SU-DHL-6 (cell line): ENCODE measurements around the gene UACA.
"Not testable (repeated sequence)": the region's sequence is repeated elsewhere in the genome, so short reads cannot be mapped to it uniquely, and the experiment has no call there.

ENCODE experiments used
- H2AFZ ChIP-seq: fragments of 200-600 bp; sonication (generic); 2 replicates; pipeline ENCODE4 v1.6.1; 2014; ENCODE audit warnings: low read depth, mild to moderate bottlenecking, moderate library complexity, mixed read lengths, antibody characterized with exemption, low read length; ENCODE audit not compliant: severe bottlenecking
- H3F3A ChIP-seq: fragments of 200-600 bp; shearing (Covaris generic); 2 replicates; pipeline ENCODE4 v1.6.0; 2016; ENCODE audit warnings: antibody characterized with exemption, mild to moderate bottlenecking; ENCODE audit not compliant: insufficient read depth
- H3K27ac ChIP-seq: fragments of 200-600 bp; sonication (generic); 2 replicates; pipeline ENCODE4 v1.5.1; 2016; ENCODE audit warnings: low read depth, mild to moderate bottlenecking, low read length, moderate library complexity, mixed read lengths
- H3K27me3 ChIP-seq: fragments of 200-600 bp; sonication (generic), shearing (Covaris generic); 2 replicates; pipeline ENCODE4 v1.6.0; 2014; ENCODE audit warnings: mild to moderate bottlenecking, low read length
- H3K36me3 ChIP-seq: fragments of 200-600 bp; sonication (generic); 2 replicates; pipeline ENCODE4 v1.6.1; 2014; ENCODE audit warnings: mild to moderate bottlenecking, low read length, mixed read lengths
- H3K4me2 ChIP-seq: fragments of 300-600, 200-600 bp; shearing (Covaris generic), sonication (generic); 2 replicates; pipeline ENCODE4 v1.6.0; 2014; ENCODE audit warnings: low read length, low read depth, mild to moderate bottlenecking; ENCODE audit not compliant: poor library complexity, severe bottlenecking
- H3K4me3 ChIP-seq: fragments of 200-600 bp; sonication (generic); 2 replicates; pipeline ENCODE4 v1.5.1; 2014; ENCODE audit warnings: antibody characterized with exemption, low read length, mild to moderate bottlenecking, mixed read lengths; ENCODE audit not compliant: insufficient read depth, poor library complexity, severe bottlenecking
- H3K79me2 ChIP-seq: fragments of 200-600 bp; sonication (generic); 2 replicates; pipeline ENCODE4 v1.6.1; 2014; ENCODE audit warnings: mild to moderate bottlenecking, low read length, moderate library complexity; ENCODE audit not compliant: insufficient read depth
- H3K9ac ChIP-seq: fragments of 200-600 bp; sonication (generic); 2 replicates; pipeline ENCODE4 v1.7.0; 2014; ENCODE audit warnings: mild to moderate bottlenecking, low read length
- H3K9me2 ChIP-seq: fragments of 200-600 bp; sonication (generic); replicated peaks from 2 replicates; pipeline ENCODE4 v1.6.1; 2014; ENCODE audit warnings: low read length; ENCODE audit not compliant: insufficient read depth
- H3K9me3 ChIP-seq: fragments of 200-600 bp; sonication (generic); 2 replicates; pipeline ENCODE4 v1.6.1; 2014; ENCODE audit warnings: low read length, mixed read lengths; ENCODE audit not compliant: insufficient read depth
- H4K20me1 ChIP-seq: fragments of 200-600 bp; sonication (generic); 2 replicates; pipeline ENCODE4 v1.6.1; 2014; ENCODE audit warnings: low read depth, mild to moderate bottlenecking, antibody characterized with exemption, low read length, moderate library complexity, mixed read lengths
- EZH2phosphoT487 ChIP-seq: fragments of 200-600 bp; sonication (generic), shearing (Covaris generic); conservative IDR thresholded peaks from 2 replicates; pipeline ENCODE4 v1.6.1; 2018; ENCODE audit warnings: mild to moderate bottlenecking, antibody characterized with exemption, low read length, moderate library complexity, mixed read lengths
- TF ChIP-seq, protein P1 (sequence below): fragments of 200-600 bp; sonication (generic); IDR thresholded peaks from one replicate; pipeline ENCODE4 v1.5.1; 2017; ENCODE audit warnings: antibody characterized with exemption, mild to moderate bottlenecking, low read length, moderate library complexity; ENCODE audit not compliant: insufficient read depth, poor library complexity, severe bottlenecking

Gene UACA

DNA sequence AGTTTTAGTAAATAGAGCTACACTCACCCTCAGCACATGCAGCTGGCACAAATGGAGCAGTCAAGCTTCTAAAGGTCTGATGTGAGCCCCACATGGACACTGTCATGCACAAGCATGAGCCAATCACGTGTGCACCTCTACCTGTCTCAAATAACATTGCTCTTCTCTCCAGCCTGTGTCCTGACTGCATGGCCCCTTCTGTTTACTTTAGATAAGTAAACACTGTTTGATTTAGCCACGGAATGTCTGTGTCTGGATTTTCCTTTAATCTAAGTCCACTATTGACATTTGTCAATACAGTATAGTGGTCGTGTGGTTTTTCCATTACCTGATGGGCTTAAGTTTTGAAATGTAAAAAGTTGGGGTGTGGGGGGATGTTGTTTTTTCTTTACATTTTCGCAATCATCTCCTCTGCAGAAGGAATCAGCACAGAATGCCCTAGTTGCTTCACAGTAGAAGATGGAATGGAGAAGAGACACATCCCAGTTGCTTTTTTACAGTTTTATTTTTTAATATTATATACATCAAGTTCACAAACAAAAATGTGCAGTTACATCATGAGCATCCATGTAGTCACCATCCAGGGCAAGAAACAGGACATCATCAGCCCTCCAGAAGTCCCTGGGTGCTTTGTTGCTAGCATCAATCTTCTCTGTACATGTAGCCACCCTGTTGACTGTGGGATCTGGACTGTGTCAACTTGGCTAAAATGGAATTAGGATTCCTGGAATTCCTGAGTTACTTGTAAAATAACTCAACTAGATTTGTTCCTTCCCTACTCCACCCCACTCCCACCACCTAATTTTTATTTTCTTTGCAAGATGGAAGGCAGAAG, 146.1 kb downstream of the UACA start:
- Histone ChIP-seq H4K20me1 (no peaks in the 10 kb centered on the region), H3K79me2 (no peaks in the 10 kb centered on the region), H3K27me3 (no peaks in the 10 kb centered on the region), H3K9me3 (no peaks in the 10 kb centered on the region; the same call in 1 of the 2 replicates), H3K27ac (no peak overlapping the region), H3K9me2 (no peaks in the 10 kb centered on the region), H3K9ac (no peak overlapping the region), H3K4me3 (no peak overlapping the region), H3K36me3 (no peaks in the 10 kb centered on the region), H3K4me2 (no peak overlapping the region), H2AFZ (no peak overlapping the region), H3F3A (no peaks in the 10 kb centered on the region)
- TF ChIP-seq, protein P1, sequence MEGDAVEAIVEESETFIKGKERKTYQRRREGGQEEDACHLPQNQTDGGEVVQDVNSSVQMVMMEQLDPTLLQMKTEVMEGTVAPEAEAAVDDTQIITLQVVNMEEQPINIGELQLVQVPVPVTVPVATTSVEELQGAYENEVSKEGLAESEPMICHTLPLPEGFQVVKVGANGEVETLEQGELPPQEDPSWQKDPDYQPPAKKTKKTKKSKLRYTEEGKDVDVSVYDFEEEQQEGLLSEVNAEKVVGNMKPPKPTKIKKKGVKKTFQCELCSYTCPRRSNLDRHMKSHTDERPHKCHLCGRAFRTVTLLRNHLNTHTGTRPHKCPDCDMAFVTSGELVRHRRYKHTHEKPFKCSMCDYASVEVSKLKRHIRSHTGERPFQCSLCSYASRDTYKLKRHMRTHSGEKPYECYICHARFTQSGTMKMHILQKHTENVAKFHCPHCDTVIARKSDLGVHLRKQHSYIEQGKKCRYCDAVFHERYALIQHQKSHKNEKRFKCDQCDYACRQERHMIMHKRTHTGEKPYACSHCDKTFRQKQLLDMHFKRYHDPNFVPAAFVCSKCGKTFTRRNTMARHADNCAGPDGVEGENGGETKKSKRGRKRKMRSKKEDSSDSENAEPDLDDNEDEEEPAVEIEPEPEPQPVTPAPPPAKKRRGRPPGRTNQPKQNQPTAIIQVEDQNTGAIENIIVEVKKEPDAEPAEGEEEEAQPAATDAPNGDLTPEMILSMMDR: no peak
- no peak for TF ChIP-seq EZH2phosphoT487

DNA sequence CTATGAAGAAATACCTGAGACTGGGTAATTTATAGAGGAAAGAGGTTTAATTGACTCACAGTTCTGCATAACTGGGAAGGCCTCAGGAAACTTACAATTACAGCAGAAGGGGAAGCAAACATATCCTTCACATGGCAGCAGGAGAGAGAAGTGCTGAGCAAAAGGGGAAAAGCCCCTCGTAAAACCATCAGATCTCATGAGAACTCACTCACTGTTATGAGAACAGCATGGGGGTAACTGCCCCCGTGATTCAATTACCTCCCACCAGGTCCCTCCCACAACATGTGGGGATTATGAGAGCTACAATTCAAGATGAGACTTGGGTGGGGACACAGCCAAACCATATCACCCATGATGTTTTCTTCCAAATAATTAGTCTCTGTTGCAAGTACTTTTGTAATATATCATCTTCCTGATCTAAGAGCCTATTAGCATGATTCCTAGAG, 147.0 kb downstream of the UACA start:
- not testable (repeated sequence) for H3K4me2 ChIP-seq, H3K27ac ChIP-seq, H2AFZ ChIP-seq, H3K9me3 ChIP-seq, H3K9me2 ChIP-seq, H3K79me2 ChIP-seq, H4K20me1 ChIP-seq, H3K4me3 ChIP-seq, H3K9ac ChIP-seq, H3F3A ChIP-seq, H3K36me3 ChIP-seq, H3K27me3 ChIP-seq

DNA sequence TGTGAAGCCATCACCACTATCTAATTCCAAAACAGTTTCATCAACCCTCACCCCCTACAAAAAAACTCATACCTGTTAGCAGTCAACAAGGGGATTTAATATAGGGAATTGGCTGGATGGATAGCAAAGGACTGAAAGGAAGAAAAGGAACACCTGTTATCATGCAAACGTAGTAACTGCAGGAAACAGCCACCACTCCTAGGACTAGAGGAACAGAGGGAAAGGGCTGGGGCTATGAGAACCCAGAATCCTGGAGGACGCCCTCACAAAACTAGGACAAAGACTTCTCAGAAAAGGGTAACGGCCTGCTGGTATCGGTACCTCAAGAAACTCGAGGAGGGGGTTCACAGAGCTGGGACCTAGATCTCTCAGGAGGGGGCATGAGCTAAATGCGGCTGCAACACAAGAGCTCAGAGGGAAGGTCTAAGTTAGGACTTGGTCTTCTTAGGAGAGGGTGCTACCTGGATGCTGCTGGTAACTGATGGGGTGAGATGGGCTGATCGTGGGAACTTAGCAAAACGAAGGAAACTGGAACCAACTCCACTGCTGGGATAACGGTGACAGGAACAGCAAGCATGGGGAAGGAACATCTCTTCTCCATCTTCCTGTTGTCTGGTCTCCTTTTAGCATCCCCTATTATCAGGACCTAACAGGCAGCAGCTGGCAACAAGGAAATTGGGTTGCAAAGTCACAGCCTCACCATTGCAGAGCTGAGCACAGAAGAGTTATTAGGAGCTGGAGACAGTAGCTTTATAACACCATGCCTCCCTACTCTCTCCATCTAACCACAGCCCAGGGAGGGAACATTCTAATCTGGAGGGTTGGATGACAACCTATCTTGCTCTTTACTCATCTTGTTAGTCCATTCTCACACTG, 147.7 kb downstream of the UACA start:
- TF ChIP-seq, protein P1: no peak
- no peak for TF ChIP-seq EZH2phosphoT487
- Histone ChIP-seq H3K9ac (no peak overlapping the region), H3K4me3 (no peak overlapping the region), H3K4me2 (no peak overlapping the region), H3K27ac (no peak overlapping the region), H3K36me3 (no peaks in the 10 kb centered on the region), H3K9me3 (no peaks in the 10 kb centered on the region), H3K9me2 (no peaks in the 10 kb centered on the region), H3K79me2 (no peaks in the 10 kb centered on the region), H3F3A (no peaks in the 10 kb centered on the region), H2AFZ (no peak overlapping the region), H3K27me3 (no peaks in the 10 kb centered on the region), H4K20me1 (no peaks in the 10 kb centered on the region)
